ENCODE measurements around the gene METTL24.

The METTL24 gene

GRCh38 chr6:110358553-110359160, 508 bp upstream of the METTL24 start:
- H3K27me3 Mint-ChIP-seq (ENCODE audit: low read depth) = peaks cover 3% of the 10 kb centered on the region
- peaks cover 61% of the 10 kb centered on the region for H3K4me1 Mint-ChIP-seq
- H3K36me3 Mint-ChIP-seq (ENCODE audit: low read depth) = no peaks in the 10 kb centered on the region
- peak overlapping the region; percentile 95 to 97 (median 96) for H3K27ac Mint-ChIP-seq
- peaks cover 10% of the 10 kb centered on the region for H3K9me3 Mint-ChIP-seq
- peak overlapping the region; percentile 80 to 85 (median 84) for H3K4me3 Mint-ChIP-seq
- no peak for TF ChIP-seq CTCF (IDR thresholded peaks at IDR 0.05; ENCODE audit: unreplicated experiment in 3 of 3)

GRCh38 chr6:110357298-110357663, 868 bp downstream of the METTL24 start:
- peaks cover 75% of the 10 kb centered on the region for H3K4me1 Mint-ChIP-seq
- peak overlapping the region; percentile 77 to 95 (median 92) for H3K4me3 Mint-ChIP-seq
- no peaks in the 10 kb centered on the region for H3K36me3 Mint-ChIP-seq (ENCODE audit: low read depth)
- TF ChIP-seq CTCF (IDR thresholded peaks at IDR 0.05; ENCODE audit: unreplicated experiment in 3 of 3) = no peak
- peaks cover 3% of the 10 kb centered on the region for H3K27me3 Mint-ChIP-seq (ENCODE audit: low read depth)
- H3K9me3 Mint-ChIP-seq = peaks cover 8% of the 10 kb centered on the region
- H3K27ac Mint-ChIP-seq = peak overlapping the region; percentile 87 to 99 (median 93)

- H3K27me3 Mint-ChIP-seq (ENCODE audit: low read depth) = peaks cover 3% of the 10 kb centered on the region
- peaks cover 5% of the 10 kb centered on the region for H3K9me3 Mint-ChIP-seq
- H3K36me3 Mint-ChIP-seq (ENCODE audit: low read depth) = no peaks in the 10 kb centered on the region
- peak overlapping the region; percentile 77 to 95 (median 92) for H3K4me3 Mint-ChIP-seq
- H3K4me1 Mint-ChIP-seq = peaks cover 79% of the 10 kb centered on the region
- TF ChIP-seq CTCF (IDR thresholded peaks at IDR 0.05; ENCODE audit: unreplicated experiment in 3 of 3) = no peak
- H3K27ac Mint-ChIP-seq = peak overlapping the region; percentile 87 to 99 (median 93)
Measured at GRCh38 chr6:110356778-110357177, 1.4 kb downstream of the METTL24 start.

- peaks cover 82% of the 10 kb centered on the region for H3K4me1 Mint-ChIP-seq
- no peaks in the 10 kb centered on the region for H3K9me3 Mint-ChIP-seq
- peak overlapping the region; percentile 77 to 95 (median 92) for H3K4me3 Mint-ChIP-seq
- no peaks in the 10 kb centered on the region for H3K36me3 Mint-ChIP-seq (ENCODE audit: low read depth)
- H3K27ac Mint-ChIP-seq = peak overlapping the region; percentile 83 to 99 (median 93)
- no peak for TF ChIP-seq CTCF (IDR thresholded peaks at IDR 0.05; ENCODE audit: unreplicated experiment in 3 of 3)
- peaks cover 3% of the 10 kb centered on the region for H3K27me3 Mint-ChIP-seq (ENCODE audit: low read depth)
Measured at GRCh38 chr6:110355727-110356126, 2.4 kb downstream of the METTL24 start.

GRCh38 chr6:110355022-110355421, 3.1 kb downstream of the METTL24 start:
- peaks cover 3% of the 10 kb centered on the region for H3K27me3 Mint-ChIP-seq (ENCODE audit: low read depth)
- H3K9me3 Mint-ChIP-seq = no peaks in the 10 kb centered on the region
- TF ChIP-seq CTCF (IDR thresholded peaks at IDR 0.05; ENCODE audit: unreplicated experiment in 3 of 3) = no peak
- peak overlapping the region; percentile 83 to 99 (median 93) for H3K27ac Mint-ChIP-seq
- peaks cover 75% of the 10 kb centered on the region for H3K4me1 Mint-ChIP-seq
- H3K36me3 Mint-ChIP-seq (ENCODE audit: low read depth) = no peaks in the 10 kb centered on the region
- peak overlapping the region; percentile 58 to 65 (median 63) for H3K4me3 Mint-ChIP-seq

GRCh38 chr6:110354153-110354552, 4.0 kb downstream of the METTL24 start:
- no peak for TF ChIP-seq CTCF (IDR thresholded peaks at IDR 0.05; ENCODE audit: unreplicated experiment in 3 of 3)
- Mint-ChIP-seq H3K4me1 (peaks cover 69% of the 10 kb centered on the region), H3K9me3 (no peaks in the 10 kb centered on the region), H3K27me3 (ENCODE audit: low read depth) (peaks cover 3% of the 10 kb centered on the region), H3K4me3 (peak overlapping the region in 2 of 3 experiments; percentile 31 to 47), H3K36me3 (ENCODE audit: low read depth) (no peaks in the 10 kb centered on the region), H3K27ac (peak overlapping the region; percentile 83 to 99 (median 93))

All from nephron (organoid).